Measurements from ENCODE around the gene ZNF593OS. TPM values are rescaled to one million over a fixed set of nuclear protein-coding genes. Genes with fewer than 3 reads are reported as not detected.

The ZNF593OS gene
- total and polyA plus RNA-seq, 2 experiments from 2014 or later = 0.10 to 0.45 TPM

DNA sequence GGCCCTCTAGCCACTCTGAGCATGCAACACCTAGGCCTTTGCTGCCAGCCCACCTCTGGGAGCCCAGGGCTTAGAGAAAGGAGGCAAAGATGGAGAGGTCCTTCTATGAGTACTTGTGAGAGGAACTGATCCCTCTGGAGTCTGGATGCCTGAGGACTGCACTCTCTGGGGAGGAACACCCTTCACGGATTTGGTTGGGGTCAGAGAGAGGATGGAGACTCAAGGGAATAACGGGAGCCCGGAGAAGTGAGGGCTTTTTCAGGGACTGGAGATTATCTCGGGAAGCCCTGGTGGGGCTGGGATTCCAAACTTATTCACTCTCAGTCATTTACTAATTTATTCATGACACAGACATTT lies 2.5 kb downstream of the ZNF593OS start:
- no peak for DNase-seq (ENCODE audit: low spot score)
- H3K27me3 ChIP-seq = no peaks in the 10 kb centered on the region
- peaks cover 12% of the 10 kb centered on the region for H3K79me2 ChIP-seq
- H3K4me3 ChIP-seq = no peak overlapping the region
- H3K27ac ChIP-seq = peak overlapping the region; percentile 25
- no peaks in the 10 kb centered on the region for H3K9me3 ChIP-seq (ENCODE audit: low read depth)
- TF ChIP-seq EZH2 (IDR thresholded peaks at IDR 0.05; ENCODE audit: borderline replicate concordance) (no peak), EZH2phosphoT487 (IDR thresholded peaks at IDR 0.05; ENCODE audit: low read depth, severe bottlenecking, unreplicated experiment) (no peak)
- TF ChIP-seq, protein P1, sequence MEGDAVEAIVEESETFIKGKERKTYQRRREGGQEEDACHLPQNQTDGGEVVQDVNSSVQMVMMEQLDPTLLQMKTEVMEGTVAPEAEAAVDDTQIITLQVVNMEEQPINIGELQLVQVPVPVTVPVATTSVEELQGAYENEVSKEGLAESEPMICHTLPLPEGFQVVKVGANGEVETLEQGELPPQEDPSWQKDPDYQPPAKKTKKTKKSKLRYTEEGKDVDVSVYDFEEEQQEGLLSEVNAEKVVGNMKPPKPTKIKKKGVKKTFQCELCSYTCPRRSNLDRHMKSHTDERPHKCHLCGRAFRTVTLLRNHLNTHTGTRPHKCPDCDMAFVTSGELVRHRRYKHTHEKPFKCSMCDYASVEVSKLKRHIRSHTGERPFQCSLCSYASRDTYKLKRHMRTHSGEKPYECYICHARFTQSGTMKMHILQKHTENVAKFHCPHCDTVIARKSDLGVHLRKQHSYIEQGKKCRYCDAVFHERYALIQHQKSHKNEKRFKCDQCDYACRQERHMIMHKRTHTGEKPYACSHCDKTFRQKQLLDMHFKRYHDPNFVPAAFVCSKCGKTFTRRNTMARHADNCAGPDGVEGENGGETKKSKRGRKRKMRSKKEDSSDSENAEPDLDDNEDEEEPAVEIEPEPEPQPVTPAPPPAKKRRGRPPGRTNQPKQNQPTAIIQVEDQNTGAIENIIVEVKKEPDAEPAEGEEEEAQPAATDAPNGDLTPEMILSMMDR (IDR thresholded peaks at IDR 0.05; ENCODE audit: poor library complexity) = no peak
- H3K4me2 ChIP-seq = peak overlapping the region; percentile 91
- no peaks in the 10 kb centered on the region for H3K9me2 ChIP-seq (replicated peaks; ENCODE audit: insufficient read depth)
- no peaks in the 10 kb centered on the region for H3K36me3 ChIP-seq (replicated peaks; ENCODE audit: insufficient read depth, low read depth)
- H3K4me1 ChIP-seq (ENCODE audit: insufficient read depth) = peaks cover 14% of the 10 kb centered on the region
- H4K20me1 ChIP-seq (ENCODE audit: insufficient read depth, poor library complexity, severe bottlenecking) = no peaks in the 10 kb centered on the region
- no peak overlapping the region for H2AFZ ChIP-seq
- 63% methylated on average over 4 of the region's 4 CpGs for WGBS (ENCODE audit: low lambda C conversion rate, missing lambda C conversion rate)

DNA sequence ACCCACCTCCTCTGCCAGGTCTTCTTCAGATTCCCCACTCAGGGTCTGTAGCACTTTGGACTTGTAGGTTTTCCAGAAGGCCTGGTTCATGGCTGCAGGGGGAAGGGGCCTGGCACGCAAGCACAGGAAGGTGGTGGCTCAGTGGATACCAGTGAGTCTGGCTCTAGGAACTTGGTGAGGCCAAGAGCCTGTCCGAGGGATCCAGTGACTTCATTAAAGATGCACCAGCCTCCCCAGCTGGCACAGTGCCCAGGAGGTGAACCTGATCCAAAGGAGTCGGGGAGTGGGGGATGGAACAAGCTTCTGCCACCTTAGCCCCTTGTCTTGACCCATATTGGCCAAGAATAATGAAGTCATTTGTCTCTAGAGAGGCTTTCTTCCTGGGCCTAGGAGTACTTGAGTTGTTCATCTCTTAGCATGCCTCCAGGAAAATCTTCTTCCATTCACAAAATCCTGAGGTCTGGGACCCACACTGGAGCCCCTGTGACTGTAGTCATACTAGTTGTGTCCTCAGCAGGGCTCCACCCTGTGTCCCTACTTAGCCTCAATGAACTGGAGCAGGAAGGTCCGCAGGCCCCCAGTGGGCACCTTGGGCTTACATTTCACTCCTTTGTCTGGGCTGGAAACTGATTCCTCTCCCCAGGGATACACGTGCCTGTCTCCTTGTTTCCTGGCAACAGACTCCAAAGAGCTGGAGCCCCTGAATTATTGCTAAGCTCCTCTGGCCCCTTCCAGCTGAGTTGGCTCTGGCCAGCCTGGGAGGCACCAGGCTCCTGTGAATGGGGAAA lies 3.0 kb downstream of the ZNF593OS start, which contains the start of gene C1orf232:
Gene C1orf232, minus strand, starts transcription at position 554 of the 788 bp plus-strand sequence. Its CDS starts 464 bp downstream, at position 90.
- TF ChIP-seq, protein P1 (IDR thresholded peaks at IDR 0.05; ENCODE audit: poor library complexity) = no peak
- TF ChIP-seq EZH2phosphoT487 (IDR thresholded peaks at IDR 0.05; ENCODE audit: low read depth, severe bottlenecking, unreplicated experiment) = no peak
- Histone ChIP-seq H2AFZ (peak within 1 kb of the TSS; percentile 85), H3K79me2 (peaks cover 12% of the 10 kb centered on the region), H3K9me2 (replicated peaks; ENCODE audit: insufficient read depth) (no peaks in the 10 kb centered on the region), H3K36me3 (replicated peaks; ENCODE audit: insufficient read depth, low read depth) (no peaks in the 10 kb centered on the region), H3K4me2 (peak within 1 kb of the TSS; percentile 91), H3K27ac (peak within 1 kb of the TSS; percentile 90), H3K27me3 (no peaks in the 10 kb centered on the region), H3K4me1 (ENCODE audit: insufficient read depth) (peaks cover 19% of the 10 kb centered on the region), H3K9me3 (ENCODE audit: low read depth) (no peaks in the 10 kb centered on the region), H4K20me1 (ENCODE audit: insufficient read depth, poor library complexity, severe bottlenecking) (no peaks in the 10 kb centered on the region), H3K4me3 (peak within 1 kb of the TSS; percentile 83)
- peak; percentile 13 for DNase-seq (ENCODE audit: low spot score)
- 72% methylated on average over 5 of the region's 5 CpGs for WGBS (ENCODE audit: low lambda C conversion rate, missing lambda C conversion rate)

DNA sequence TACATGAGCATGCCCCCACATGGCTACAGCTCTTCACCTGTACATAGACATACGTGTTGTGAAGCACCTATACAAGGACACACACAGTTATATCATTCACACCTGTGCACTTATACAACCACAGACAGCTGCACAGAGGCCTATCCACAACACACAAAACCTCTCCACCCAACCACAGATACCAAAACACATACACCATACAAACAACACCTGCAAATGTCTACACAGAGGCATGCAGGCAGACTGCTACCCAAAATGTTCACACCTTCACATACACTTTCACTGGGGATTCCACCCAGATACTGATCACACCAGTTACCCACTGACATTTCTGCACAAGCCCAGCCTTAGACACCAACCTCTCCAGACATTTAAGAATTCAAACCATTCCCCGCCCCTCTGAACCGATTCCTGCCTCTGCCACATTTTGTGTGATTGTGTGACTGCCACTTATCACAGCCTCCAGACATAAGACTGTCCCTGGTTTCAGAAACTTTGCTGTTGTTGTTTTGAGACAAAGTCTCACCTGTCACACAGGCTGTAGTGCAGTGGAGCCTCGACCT lies 4.8 kb downstream of the ZNF593OS start:
- no peak for DNase-seq (ENCODE audit: low spot score)
- no peak overlapping the region for H3K4me2 ChIP-seq
- no peak overlapping the region for H2AFZ ChIP-seq
- H3K4me3 ChIP-seq = no peak overlapping the region
- peaks cover 19% of the 10 kb centered on the region for H3K4me1 ChIP-seq (ENCODE audit: insufficient read depth)
- H3K27me3 ChIP-seq = peaks cover 7% of the 10 kb centered on the region
- no peaks in the 10 kb centered on the region for H3K36me3 ChIP-seq (replicated peaks; ENCODE audit: insufficient read depth, low read depth)
- H3K79me2 ChIP-seq = peaks cover 12% of the 10 kb centered on the region
- no peaks in the 10 kb centered on the region for H3K9me3 ChIP-seq (ENCODE audit: low read depth)
- TF ChIP-seq, protein P1 (IDR thresholded peaks at IDR 0.05; ENCODE audit: poor library complexity) = no peak
- TF ChIP-seq EZH2 (IDR thresholded peaks at IDR 0.05; ENCODE audit: borderline replicate concordance) (no peak), EZH2phosphoT487 (IDR thresholded peaks at IDR 0.05; ENCODE audit: low read depth, severe bottlenecking, unreplicated experiment) (no peak)
- WGBS (ENCODE audit: low lambda C conversion rate, missing lambda C conversion rate) = 89% methylated on average over 4 of the region's 4 CpGs
- H3K9me2 ChIP-seq (replicated peaks; ENCODE audit: insufficient read depth) = no peaks in the 10 kb centered on the region
- H3K27ac ChIP-seq = no peak overlapping the region
- H4K20me1 ChIP-seq (ENCODE audit: insufficient read depth, poor library complexity, severe bottlenecking) = no peaks in the 10 kb centered on the region
